Right atrium auricular region (tissue), 2 donors: ENCODE results near the gene OXSR1. TPM values are rescaled to one million over a fixed set of nuclear protein-coding genes. Genes with fewer than 3 reads are reported as not detected.

Experiments
- DNase-seq: peaks from one replicate; pipeline ENCODE4 v3.0.0-alpha.2; 2019; ENCODE audit warnings: low spot score
- H3K27ac ChIP-seq, 2 donors: fragments of 200-600 bp; sonication (generic); 1 replicate in 1 of 2; 2 replicates in 1 of 2; pipeline ENCODE4 v1.5.1; 2016 to 2019
- H3K27me3 ChIP-seq, 2 donors: fragments of 200-600 bp; sonication (generic); one replicate each; pipeline versions ENCODE4 v1.5.1 to v1.6.0; 2017 to 2019
- H3K36me3 ChIP-seq: fragments of 200-600 bp; sonication (generic); one replicate; pipeline ENCODE4 v1.5.1; 2016
- H3K4me1 ChIP-seq, 2 donors: fragments of 200-600 bp; sonication (generic); one replicate each; pipeline versions ENCODE4 v1.5.1 to v1.6.0; 2017 to 2019
- H3K4me3 ChIP-seq, 2 donors: fragments of 200-600 bp; sonication (generic); 1 replicate in 1 of 2; 2 replicates in 1 of 2; pipeline ENCODE4 v1.5.1; 2017 to 2019; ENCODE audit warnings: mild to moderate bottlenecking in 1 of 2, moderate library complexity in 1 of 2
- H3K9me3 ChIP-seq, 2 donors: fragments of 200-600 bp; sonication (generic); one replicate each; pipeline ENCODE4 v1.5.1; 2019
- total RNA-seq, 2 donors: library from RNA; depleted of rRNA; stranded (reverse); fragments of >200 nt; gene quantifications; one replicate each; pipeline ENCODE4 v1.1.0, GENCODE V29; 2016
- TF ChIP-seq, protein P1 (sequence below), 2 donors: fragments of 200-600 bp; sonication (generic); IDR thresholded peaks; one replicate each; pipeline ENCODE4 v1.5.1; 2019; ENCODE audit warnings: antibody characterized with exemption in 2 of 2

OXSR1 gene
- total RNA-seq, 2 donors from 2014 or later = 25.8 to 27.2 TPM

DNA sequence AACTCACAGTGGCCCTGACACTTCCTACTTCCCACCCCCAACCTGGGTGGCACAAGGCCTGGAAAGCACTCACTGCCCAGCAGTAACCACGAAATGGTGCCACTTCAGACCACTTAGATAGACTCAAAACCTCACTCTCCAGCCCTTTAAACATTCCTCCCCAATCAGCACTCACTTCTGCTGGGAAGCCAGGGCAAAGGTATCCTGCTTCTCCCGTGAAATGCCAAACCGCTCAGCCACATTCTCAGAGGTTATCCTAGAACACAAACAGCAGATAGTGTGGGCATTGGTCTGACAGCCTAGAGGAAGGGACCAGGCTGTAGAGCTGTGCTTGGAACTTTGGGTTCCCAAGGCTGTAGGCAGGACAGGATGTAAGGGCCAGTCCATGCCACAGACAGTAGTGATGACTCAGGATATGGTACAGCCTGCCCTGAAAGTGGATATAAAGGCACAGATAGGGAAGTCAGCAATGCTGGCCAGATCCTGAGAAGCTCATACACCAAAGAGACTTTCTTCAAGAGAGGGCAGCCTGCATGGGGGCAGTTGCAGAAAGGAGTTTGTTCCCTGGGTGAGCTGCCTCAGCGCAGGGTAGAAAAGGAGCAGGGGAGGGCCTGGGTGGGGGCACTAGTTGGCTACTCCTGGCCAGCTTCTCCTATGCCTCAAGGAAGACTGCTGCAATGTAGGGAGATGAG lies 37.6 kb upstream of the OXSR1 start:
- Histone ChIP-seq H3K27ac (peak overlapping the region; percentile 33 to 58), H3K4me1 (peaks cover 0 to 47% of the 10 kb centered on the region in 2 donors), H3K27me3 (no peaks in the 10 kb centered on the region), H3K9me3 (no peaks in the 10 kb centered on the region), H3K4me3 (no peak overlapping the region), H3K36me3 (peaks cover 93% of the 10 kb centered on the region)
- peak; percentile 52 for DNase-seq
- TF ChIP-seq, protein P1, sequence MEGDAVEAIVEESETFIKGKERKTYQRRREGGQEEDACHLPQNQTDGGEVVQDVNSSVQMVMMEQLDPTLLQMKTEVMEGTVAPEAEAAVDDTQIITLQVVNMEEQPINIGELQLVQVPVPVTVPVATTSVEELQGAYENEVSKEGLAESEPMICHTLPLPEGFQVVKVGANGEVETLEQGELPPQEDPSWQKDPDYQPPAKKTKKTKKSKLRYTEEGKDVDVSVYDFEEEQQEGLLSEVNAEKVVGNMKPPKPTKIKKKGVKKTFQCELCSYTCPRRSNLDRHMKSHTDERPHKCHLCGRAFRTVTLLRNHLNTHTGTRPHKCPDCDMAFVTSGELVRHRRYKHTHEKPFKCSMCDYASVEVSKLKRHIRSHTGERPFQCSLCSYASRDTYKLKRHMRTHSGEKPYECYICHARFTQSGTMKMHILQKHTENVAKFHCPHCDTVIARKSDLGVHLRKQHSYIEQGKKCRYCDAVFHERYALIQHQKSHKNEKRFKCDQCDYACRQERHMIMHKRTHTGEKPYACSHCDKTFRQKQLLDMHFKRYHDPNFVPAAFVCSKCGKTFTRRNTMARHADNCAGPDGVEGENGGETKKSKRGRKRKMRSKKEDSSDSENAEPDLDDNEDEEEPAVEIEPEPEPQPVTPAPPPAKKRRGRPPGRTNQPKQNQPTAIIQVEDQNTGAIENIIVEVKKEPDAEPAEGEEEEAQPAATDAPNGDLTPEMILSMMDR (IDR thresholded peaks at IDR 0.05) = no peak

DNA sequence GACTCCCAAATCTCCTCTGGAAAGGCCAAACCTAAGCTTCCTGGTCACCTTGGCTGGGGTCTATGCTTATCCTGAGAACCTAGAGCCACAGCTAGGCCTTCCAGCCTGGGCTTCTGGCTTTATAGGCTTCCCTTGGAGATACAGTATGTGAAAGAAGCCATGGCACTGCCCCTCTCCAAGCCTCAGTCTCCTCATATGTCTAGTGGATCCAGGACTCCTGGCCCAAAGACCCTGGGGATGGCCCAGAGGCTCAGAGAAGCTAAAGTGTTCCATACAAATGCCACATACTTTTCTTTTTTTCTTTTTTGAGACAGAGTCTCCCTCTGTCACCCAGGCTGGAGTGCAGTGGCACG lies 37.1 kb upstream of the OXSR1 start:
- peak overlapping the region; percentile 33 to 58 for H3K27ac ChIP-seq

DNA sequence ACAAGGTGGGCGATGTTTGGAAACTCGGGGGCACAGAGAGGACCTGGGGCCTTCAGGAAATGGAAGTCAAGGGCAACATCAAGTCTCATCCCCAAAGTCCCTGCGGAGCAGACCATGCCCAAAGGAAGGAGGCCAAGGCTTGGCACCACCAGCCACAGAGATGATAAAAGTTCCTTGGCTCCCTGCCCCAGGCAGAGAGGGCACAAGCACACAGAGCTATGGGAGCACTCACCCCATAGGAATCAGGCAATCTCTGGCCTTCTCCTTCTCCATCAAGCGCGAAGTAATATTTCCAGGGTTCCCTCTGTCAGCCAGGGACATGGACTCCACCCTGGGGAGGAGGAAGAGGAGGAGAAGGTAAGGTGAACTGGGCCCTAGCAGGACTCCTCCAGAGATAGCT lies 36.3 kb upstream of the OXSR1 start:
- peak overlapping the region; percentile 33 to 58 for H3K27ac ChIP-seq
- no peak for DNase-seq
- peaks cover 0 to 47% of the 10 kb centered on the region in 2 donors for H3K4me1 ChIP-seq

More for the DNA sequence above, 37.1 kb upstream of the OXSR1 start:
- H3K27me3 ChIP-seq = no peaks in the 10 kb centered on the region
- peak; percentile 34 for DNase-seq
- H3K9me3 ChIP-seq = no peaks in the 10 kb centered on the region
- peaks cover 93% of the 10 kb centered on the region for H3K36me3 ChIP-seq
- peaks cover 0 to 47% of the 10 kb centered on the region in 2 donors for H3K4me1 ChIP-seq
- no peak overlapping the region for H3K4me3 ChIP-seq
- TF ChIP-seq, protein P1 (IDR thresholded peaks at IDR 0.05) = no peak

DNA sequence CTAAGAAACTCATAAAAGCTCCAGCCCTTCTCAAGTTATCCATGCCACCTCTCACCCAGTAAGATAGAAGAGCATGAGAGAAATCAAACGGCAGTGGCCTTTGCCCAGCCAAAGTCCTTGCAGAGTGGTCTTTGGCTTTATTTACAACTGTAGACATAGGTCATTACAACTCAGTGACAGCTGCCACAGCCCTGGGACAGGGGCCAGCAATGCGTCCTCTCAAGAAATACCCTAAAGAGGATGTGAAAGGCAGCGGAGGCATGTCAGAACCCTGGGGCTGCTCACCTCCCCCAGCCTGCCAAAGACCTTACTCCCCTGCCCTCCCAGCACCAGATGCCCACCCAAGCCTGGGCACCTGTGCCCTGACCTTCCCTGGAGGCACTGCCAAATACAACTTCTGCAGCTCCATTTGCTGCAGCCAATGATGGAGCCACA lies 34.7 kb upstream of the OXSR1 start:
- peak overlapping the region in 1 of 2 donors; percentile 58 for H3K27ac ChIP-seq

More for the DNA sequence above, 36.3 kb upstream of the OXSR1 start:
- Histone ChIP-seq H3K4me3 (no peak overlapping the region), H3K27me3 (no peaks in the 10 kb centered on the region), H3K9me3 (no peaks in the 10 kb centered on the region), H3K36me3 (peaks cover 95% of the 10 kb centered on the region)
- TF ChIP-seq, protein P1 (IDR thresholded peaks at IDR 0.05) = no peak

DNA sequence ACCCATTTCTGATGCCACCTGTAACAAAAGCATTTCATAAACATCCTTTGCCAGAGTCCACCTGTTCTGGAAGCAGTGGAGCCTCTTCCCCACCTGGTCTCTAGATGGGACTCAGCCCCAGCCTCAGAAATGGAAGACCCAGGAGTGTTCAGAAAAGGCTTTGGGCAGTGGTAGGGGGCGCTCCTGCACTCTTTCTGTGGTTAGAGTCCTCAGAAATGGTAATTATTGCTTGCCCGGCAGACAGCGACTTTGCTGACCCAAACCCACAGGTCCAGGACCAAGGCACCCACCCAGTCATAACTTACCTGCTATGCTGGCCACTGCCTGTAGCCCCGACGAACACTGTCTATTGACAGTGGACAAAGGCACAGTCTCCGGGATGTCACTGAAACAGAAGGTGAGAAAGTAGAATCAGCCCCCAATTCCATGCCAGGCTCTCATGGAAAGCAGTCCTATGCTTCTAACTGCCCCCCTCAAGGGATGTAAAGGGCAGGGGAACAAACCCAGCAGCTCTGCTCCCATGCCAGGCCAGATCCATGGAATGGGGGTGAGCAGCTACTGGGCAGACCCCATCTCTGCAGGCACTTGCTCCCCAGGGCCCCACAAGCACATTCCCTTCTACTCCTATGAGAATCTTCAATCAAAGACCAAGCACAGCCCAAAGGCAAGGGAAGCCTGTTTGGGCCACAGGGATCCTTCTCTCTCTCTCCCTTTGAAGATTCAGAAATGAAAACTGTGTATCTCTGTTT lies 33.5 kb upstream of the OXSR1 start:
- H3K27me3 ChIP-seq = no peaks in the 10 kb centered on the region
- no peaks in the 10 kb centered on the region for H3K9me3 ChIP-seq
- DNase-seq = no peak
- H3K4me1 ChIP-seq = peaks cover 0 to 61% of the 10 kb centered on the region in 2 donors
- H3K4me3 ChIP-seq = no peak overlapping the region
- peak overlapping the region in 1 of 2 donors; percentile 58 for H3K27ac ChIP-seq
- TF ChIP-seq, protein P1 (IDR thresholded peaks at IDR 0.05) = peak in 1 of 2 donors; percentile 47
- peaks cover 77% of the 10 kb centered on the region for H3K36me3 ChIP-seq

More for the DNA sequence above, 34.7 kb upstream of the OXSR1 start:
- H3K36me3 ChIP-seq = peaks cover 88% of the 10 kb centered on the region
- TF ChIP-seq, protein P1 (IDR thresholded peaks at IDR 0.05) = no peak
- H3K4me3 ChIP-seq = no peak overlapping the region
- H3K4me1 ChIP-seq = peaks cover 0 to 55% of the 10 kb centered on the region in 2 donors
- no peaks in the 10 kb centered on the region for H3K9me3 ChIP-seq
- DNase-seq = no peak
- no peaks in the 10 kb centered on the region for H3K27me3 ChIP-seq
